Skin epidermis (tissue), 12 donors: ENCODE results near the gene SLC39A12.

Experiments used
- H3K27ac ChIP-seq, 21 experiments: fragments of 200-600 bp; sonication (generic) in 11 of 21; one replicate each; pipeline ENCODE4 v1.5.0; 2020; ENCODE audit warnings: mild to moderate bottlenecking in 3 of 21, inconsistent platforms in 2 of 21, moderate library complexity in 2 of 21
- H3K4me3 ChIP-seq, 7 experiments: fragments of 200-600 bp; sonication (generic) in 2 of 7; one replicate each; pipeline ENCODE4 v1.5.0; 2020; ENCODE audit warnings: inconsistent platforms in 2 of 7, mild to moderate bottlenecking in 2 of 7, moderate library complexity in 1 of 7

SLC39A12 gene

DNA sequence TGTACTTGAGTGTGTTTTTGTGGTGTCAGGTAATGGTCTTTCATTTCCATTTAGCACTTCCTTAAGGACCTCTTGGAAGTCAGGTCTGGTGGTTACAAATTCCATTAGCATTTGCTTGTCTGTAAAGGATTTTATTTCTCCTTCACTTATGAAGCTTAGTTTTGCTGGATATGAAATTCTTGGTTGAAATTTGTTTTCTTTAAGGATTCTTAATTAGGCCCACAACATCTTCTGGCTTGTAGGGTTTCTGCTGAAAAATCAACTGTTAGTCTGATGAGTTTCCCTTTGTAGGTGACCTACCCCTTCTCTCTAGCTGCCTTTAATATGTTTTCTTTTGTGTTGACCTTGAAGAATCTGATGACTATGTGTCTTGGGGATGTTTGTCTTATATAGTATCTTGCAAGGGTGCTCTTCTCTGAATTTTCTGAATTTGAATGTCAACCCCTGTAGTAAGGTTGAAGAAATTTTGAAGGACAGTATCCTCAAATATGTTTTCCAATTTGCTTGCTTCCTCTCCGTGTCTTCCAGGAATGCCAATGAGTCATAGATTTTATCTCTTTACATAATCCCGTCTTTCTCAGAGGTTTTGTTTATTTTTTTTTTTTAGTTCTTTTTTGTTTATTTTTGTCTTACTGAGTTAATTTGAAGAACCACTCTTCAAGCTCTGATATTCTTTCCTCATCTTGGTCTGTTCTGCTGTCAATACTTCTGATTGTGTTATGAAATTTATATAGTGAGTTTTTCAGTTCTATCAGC is 70.2 kb downstream of the SLC39A12 start:
- H3K4me3 ChIP-seq: no peak overlapping the region

DNA sequence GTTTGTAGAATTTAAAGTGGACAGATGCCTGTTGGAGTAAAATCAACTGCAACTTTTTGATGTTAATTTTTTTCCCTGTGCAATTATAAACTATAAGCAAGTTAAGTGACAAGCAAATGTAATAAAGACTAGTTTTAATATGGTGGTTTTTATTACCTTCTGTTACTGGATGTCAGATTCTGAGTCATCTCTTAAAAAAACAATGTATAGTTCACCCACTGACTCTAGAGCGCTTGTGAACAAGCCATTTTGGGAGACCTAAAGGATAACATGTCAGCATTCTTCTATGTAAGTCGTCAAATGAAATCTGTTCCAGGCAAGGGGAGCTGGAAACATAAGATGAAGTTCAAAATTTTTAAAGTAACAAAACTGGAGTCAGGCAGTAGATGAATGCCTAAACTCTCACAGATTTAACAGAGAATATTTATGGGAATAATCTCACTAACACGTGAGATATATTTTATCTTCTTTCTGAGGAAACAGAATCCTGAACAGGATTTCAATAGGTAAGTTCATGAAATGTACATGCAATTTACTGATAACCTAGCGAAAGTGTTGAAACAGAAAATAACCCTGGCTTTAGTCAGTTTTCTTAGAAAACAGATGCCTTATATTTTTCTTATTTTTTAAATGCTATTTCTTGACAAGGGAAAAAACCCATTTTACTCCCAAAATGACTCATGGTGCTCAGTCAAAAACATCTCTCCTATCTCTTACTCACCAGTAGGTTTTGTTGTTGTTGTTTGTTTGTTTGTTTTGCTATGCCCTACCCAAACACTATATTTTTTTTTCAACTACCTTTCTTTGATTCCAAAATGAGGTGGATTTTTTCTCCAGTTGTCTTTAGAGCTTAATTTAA is 91.7 kb downstream of the SLC39A12 start:
- no peak overlapping the region for H3K4me3 ChIP-seq
- H3K27ac ChIP-seq: no peak overlapping the region

More for the DNA sequence above, 70.2 kb downstream of the SLC39A12 start:
- H3K27ac ChIP-seq: no peak overlapping the region

DNA sequence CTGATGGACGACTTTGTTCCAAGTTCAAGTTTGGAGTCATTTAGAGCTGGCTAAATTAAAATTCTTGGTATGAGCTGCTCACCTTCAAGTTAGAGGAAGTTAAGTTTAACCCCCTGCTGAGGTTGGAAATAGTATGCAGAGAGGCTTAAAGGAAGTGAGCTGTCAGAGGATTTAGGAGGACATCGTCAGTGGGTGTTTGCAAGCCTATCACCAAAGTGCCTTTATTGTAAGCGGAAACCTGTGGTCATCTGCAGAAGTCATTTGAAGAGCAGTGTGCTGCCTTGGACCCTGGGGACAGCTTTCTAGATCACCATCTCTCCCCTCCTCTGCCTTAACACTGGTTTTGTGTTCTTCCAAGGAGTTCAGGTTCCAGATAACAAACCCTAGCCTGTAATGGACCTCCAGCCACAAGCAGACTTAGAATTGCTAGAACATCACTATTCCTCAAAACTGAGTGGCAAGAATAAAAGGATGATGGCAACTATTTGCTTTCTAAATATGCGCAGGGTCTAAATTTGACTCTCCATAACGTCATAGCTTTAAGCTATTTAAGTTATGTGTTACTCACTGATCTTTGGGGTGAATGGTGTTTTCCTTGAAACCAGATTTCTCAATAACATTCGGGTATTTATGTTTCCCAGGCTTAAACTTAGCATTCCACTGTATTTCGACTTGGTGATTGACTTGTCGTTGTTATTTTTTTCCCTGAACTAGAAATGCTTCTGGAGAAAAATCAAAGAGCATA is 93.4 kb downstream of the SLC39A12 start:
- H3K4me3 ChIP-seq: no peak overlapping the region
- no peak overlapping the region for H3K27ac ChIP-seq

DNA sequence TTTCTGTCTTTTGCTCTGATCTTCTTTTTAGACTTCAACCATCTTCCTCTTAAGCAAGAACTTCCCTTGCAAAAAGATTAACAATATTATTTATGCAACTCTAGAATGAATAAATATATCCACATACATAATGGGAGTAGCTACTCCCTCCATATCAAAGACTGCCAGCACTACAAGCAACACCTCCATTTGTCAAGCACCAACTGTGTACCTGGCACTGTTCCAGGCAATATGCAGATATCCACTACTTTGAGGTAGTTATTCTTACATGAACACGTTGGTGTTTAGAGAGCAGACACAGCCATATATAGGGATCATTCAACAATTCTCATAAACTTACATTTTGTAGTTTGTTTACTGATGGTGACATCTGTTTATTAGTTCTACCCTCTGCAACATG is 104.9 kb downstream of the SLC39A12 start:
- no peak overlapping the region for H3K27ac ChIP-seq
- H3K4me3 ChIP-seq: no peak overlapping the region

DNA sequence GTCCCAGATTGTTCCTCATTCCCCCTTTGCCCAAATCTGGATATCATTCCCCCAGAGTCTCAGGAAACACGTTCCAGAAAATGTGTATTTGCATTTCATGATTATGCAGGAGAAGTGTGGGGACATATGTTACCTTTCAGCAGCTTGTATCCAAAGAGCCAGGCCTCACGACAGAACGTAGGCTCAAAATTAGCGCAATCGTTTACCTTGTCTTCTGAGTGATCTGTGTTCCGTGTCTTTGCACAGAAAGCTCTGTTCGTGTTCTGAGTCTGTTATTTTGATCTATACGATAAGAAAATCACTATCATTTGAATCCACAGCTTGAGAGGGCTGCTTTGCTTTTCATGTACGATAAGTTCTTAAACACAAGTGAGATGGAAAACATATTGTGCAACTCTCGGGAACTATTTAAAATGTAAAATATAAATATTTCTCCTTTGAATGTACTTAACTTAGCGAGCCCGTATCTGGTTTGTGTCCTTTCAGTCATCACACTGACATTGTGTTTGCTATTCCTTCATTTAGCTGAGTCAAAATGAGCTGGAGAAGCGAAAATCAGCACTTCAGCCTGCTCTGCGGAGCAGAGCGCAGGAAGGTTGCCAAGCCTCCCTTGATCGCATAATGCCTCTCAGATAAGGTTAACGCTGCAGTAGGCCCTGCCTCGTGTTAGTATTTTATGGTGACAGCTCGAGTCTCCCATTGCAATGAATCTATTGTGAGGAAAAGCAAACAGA is 108.3 kb downstream of the SLC39A12 start:
- no peak overlapping the region for H3K4me3 ChIP-seq

DNA sequence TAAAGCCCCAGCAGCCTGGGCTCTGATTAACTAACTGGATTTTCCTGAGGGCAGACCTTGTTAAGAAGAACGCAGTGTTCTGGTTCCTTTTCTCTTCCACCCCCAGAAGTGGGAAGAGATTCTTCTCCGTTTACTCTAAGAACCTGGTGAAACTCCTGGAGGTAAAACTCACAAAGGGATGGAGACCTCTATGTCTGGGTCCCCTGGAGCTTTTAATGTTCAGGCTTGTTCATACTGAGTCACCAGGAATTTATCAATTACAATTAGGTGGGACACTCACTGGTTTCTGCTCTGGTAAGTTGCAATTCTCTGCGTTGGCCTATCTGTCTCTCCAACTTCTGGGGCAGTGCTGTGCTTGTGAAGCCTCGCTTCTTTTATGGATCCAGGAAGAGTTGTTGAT is 115.2 kb downstream of the SLC39A12 start:
- no peak overlapping the region for H3K4me3 ChIP-seq
- H3K27ac ChIP-seq: no peak overlapping the region

More for the DNA sequence above, 108.3 kb downstream of the SLC39A12 start:
- no peak overlapping the region for H3K27ac ChIP-seq

DNA sequence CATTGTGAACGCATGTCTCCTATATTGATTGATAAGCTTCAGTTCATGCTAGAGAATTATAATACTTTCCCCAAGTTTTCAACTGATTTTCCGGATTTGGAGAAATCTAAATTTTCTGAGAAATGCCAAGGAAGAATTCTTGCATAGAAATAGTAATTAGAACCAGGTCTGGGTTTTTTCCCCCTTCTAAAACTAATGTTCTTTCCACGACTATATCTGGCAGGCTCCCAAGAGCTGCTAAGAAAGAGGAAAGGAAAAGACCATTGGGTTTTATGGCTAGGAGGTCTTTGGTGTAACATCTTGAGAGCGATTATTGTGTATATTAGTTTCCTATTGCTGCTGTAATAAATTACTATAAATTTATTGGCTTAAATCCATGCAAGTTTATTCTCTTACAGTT is 116.7 kb downstream of the SLC39A12 start:
- no peak overlapping the region for H3K4me3 ChIP-seq
- H3K27ac ChIP-seq: no peak overlapping the region

DNA sequence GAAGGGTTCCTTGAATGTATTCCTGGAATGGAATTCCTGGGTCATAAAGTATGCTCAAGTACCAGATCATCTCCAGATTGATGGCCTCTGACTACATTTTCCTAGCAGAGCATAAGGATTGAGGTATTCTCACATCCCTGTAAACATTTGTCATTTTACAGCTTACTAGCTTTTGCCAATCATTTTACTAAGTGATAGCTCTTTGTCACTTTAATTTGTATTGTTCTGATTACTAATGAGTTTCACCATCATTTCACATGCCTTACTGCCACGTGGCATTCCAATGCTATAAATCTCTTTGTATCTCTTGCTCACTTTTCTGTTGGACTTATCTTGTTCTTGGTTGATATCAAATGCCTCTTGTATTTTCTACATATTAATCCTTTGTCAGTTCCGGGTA is 119.9 kb downstream of the SLC39A12 start:
- Histone ChIP-seq H3K27ac (no peak overlapping the region), H3K4me3 (no peak overlapping the region)

DNA sequence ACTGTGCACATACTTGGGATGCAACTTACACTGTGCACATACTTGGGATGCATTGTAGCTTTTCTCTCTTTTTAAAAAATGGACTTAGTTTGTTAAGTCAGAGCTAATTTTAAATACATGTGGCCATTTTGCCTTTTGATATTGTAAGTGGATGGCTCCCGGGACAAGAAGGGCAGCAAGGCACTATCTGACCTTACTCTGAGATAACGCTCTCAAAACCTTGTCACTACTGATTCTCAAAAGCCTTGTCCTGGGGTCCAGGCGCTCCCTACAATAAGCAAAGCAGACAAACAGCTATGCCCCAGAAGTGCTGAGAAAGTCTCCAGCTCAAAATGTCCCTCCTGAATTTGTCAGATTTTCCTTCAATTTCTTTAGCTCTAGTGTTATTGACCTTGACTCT is 121.6 kb downstream of the SLC39A12 start:
- Histone ChIP-seq H3K4me3 (no peak overlapping the region), H3K27ac (no peak overlapping the region)

DNA sequence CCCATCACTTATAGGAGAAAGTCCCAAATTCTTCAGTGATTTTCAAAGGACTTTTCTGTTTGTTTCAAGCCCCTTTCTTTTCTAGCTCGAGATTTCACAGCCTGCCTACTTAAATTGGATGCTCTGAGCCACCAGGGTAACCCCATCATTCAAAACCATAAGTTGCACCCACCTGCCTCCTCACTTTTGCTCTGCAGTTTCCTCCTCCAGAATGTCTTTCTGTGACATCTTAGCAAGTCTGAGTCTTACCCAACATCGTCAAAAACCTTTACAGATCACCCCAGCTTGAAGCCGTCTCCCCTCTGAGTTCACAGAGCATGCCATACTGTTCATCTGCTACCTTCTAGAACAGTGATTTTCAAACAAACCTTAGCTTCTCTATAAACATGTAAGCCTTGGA is 124.2 kb downstream of the SLC39A12 start:
- Histone ChIP-seq H3K27ac (no peak overlapping the region), H3K4me3 (no peak overlapping the region)

DNA sequence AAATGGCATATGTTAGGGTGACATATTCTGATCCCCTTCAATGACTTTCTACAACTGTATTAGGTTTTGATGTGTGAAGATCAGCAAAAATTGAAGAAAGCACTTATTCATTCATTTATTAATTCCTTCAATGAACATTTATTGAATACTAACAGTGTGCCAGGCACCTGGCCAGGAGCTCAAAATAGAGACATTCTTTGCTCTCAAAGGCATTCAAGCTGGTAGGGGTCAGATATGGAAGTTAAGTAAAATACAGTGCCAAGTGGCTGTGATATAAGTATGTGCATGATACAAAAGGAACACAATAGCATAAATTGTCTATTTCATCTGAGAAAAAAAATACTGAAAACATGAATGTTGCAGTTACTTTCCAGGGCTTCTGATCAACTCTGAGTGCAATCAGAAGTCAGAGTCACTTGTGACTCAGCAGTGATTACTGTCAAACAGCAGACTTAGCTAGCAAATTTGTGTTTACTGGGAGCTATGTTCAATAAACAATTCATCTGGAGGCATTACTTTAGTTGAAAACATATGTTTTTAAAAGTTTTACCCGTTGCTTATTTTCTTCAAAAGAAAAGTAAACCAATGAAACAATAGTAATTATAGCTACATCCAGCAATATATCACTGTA is 128.1 kb downstream of the SLC39A12 start:
- H3K27ac ChIP-seq: no peak overlapping the region
- H3K4me3 ChIP-seq: no peak overlapping the region

DNA sequence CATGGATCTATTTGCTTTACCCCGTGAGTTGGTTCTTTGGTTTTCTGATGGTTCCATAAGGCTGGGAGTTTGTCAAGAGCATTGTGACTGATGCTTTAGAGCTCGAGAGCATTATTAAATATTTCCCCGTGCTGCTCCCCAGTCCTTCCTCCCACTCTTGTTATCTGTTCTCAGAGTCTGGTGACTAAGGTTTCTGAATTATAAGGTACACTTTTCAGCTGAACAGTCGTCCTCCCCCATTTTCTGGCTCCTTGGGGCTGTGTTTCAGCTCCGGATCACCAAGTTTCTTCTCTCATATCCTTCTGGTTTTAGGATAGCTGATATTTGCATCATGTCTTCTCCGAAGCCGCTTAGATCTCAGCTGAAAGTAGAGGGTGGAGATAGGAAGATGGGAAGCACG is 130.7 kb downstream of the SLC39A12 start:
- H3K4me3 ChIP-seq: no peak overlapping the region
- no peak overlapping the region for H3K27ac ChIP-seq

DNA sequence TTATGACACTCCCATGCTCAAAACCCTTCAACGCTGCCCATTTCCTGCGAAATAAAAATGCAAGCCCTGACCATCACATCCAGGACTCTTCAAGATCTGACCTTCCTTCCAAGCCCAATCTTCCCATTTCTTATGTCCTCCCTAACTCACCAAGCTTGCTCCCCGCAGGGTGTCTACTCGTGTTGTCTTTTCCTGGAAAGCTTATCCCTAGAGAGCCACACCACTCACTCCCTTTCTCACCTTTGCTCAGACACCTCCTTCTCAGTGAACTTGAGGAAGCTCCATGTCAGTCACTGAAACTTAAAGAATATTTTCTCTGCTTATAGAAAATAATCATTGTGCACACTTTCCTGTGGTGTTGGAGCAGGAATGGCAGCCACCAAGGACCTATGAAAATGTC is 134.1 kb downstream of the SLC39A12 start:
- Histone ChIP-seq H3K27ac (no peak overlapping the region), H3K4me3 (no peak overlapping the region)

DNA sequence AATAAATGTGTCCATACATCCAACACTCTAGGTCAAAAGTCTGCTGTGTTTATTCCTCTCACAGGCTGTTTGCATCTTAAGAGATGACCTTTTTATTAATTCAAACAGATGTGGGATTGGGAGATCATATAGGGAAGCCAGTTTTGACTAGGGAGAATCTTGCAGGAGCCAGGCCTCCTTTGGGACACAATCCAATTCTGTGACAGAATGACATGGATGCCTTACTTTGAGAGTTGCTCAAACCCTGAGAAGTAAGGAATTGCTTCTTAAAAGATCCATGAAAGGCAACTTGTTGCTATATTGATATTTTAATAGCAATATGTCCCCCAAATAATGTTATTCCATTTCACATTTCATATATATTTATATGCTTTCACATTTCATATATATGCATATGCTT is 135.0 kb downstream of the SLC39A12 start:
- no peak overlapping the region for H3K27ac ChIP-seq
- H3K4me3 ChIP-seq: no peak overlapping the region

DNA sequence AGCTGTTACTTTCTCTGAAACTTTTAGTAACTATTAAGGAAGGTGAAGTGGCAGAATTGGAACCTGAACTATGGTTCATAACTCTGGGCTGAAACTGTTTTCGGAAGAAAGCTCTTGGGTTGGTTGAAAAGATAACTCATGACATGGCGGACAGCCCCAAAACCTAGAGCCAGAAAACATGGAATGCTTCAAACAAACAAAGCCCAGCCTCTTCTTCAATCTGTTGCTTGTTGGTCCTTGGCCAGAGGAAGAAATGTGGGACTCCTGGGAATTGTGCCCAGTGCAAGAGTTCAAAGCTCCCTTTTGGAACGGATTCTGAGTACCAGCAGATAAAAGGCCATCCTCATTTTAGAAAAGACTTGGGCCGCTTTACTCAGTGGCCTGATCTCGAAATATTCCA is 135.6 kb downstream of the SLC39A12 start:
- no peak overlapping the region for H3K4me3 ChIP-seq
- no peak overlapping the region for H3K27ac ChIP-seq
